Measurements from ENCODE around the gene ST3GAL3. TPM values are rescaled to one million over a fixed set of nuclear protein-coding genes. Genes with fewer than 3 reads are reported as not detected.
"Not testable (repeated sequence)": the region's sequence is repeated elsewhere in the genome, so short reads cannot be mapped to it uniquely, and the experiment has no call there.

ST3GAL3 gene
- polyA plus RNA-seq, 10 donors, result 24.3 to 40.5 (median 32.2) TPM

DNA sequence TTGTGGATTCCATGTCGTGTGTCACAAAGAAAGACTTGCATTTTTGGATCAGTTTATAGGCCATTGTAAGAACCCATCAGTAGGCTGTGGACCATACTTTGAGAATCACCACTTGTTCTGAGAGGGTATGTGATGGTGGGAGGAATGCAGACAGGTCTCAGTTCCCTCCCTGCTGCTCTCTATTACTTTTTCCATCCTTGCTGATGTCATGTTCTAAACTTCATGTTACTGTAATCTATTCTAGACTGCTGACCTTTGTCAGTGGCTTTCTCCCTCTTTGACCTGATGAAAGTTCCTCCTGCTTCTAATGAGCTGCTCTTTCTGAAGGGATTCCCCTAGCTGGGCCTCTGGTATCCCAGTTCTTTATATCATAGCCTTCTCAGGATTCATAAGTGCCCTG, 46.1 kb downstream of the ST3GAL3 start:
- DNase-seq, result no peak

DNA sequence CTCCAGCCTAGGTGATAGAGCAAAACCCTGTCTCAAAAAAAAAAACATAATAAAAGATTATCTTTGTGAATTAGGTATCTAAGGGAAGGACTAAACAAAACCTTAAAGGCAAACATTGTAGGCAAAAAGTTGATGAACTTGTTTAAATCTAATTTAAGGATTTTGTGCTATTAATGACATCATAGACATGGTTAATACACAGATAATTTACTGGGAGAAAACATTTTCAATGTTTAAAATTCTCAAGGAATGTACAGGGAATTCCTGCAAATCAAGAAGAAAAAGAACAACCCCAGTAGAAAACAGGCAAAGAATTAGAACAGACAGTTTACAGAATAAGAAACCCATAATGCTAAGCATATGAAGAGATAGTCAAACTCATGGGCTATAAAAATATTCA, 47.6 kb downstream of the ST3GAL3 start:
- no peak for DNase-seq

DNA sequence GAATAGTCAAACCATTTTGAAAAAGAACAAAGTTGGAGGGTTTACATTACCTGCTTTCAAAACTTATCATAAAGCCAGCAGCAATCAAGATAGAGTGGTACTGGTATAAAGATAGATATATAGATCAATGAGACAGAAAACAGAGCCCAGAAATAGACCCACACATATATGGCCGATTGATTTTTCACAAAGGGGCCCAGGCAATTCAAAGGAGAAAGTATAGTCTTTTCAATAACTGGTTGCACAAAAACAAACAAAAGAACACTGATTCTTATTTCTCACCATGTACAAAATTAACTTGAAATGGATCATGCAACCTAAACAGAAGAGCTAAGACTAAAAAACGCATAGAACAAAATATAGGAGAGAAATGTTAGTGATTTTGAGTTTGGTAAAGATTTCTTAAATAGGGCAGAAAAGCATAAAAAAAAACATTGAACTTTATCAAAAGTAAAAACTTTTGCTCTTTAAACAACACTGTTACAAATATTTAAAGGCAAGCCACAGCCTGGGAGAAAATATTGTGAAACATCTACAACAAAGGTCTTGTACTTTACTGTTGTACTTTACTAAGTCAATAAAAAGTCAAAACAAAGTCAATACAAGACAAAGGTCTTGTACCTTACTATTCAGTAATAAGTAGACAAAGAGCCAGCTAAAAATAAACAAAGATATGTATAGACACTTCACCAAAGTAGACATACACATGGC, 50.2 kb downstream of the ST3GAL3 start:
- no peak for DNase-seq

- no peak for DNase-seq
These were observed 53.5 kb downstream of the ST3GAL3 start for GRCh38 chr1:43760745-43761317.

DNA sequence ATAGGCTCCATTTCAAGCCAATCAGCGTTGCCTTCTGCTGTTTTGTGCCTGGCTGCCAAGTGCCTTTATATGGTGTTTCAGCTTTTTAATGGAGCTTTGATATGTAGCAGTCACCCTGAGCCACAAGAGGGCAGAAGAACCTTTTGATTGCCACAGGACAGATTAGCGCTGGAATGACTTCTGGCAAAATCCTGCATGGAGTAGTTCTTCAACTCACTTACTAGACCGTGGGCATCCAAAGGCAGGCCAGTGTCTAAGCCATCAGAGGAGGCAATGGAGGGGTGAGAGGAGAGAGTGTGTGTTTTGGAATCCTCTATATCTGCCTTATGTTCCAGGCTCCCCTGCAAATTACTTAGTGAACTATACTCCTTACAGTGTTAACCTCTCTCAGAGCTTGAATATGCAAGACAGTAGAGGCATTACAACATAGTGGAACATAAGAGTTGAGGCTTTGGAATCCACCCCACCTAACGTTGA, 56.2 kb downstream of the ST3GAL3 start:
- DNase-seq, result peak; percentile 86 to 91 (median 86)

DNA sequence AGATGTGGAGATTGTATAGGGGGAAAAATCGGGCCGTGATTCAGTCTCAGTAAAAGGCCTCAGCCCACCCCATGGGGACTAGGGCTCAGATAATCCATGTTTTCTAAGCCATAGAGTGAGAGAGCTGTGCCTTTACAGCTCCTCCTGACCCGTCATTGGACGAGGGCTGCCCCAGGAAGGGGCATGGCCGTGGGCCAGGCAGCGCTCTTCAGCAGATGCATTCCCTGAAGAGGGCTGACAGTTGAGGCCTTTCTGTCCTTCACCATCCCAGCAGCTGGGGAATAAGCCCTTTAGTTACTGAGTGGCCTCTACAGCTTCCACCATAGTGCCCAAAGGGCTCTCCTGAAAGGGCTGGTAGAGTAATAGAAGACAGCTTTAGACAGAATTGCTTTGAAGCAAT, 57.2 kb downstream of the ST3GAL3 start:
- DNase-seq, result peak in 2 of 3 donors; percentile 23 to 25

DNA sequence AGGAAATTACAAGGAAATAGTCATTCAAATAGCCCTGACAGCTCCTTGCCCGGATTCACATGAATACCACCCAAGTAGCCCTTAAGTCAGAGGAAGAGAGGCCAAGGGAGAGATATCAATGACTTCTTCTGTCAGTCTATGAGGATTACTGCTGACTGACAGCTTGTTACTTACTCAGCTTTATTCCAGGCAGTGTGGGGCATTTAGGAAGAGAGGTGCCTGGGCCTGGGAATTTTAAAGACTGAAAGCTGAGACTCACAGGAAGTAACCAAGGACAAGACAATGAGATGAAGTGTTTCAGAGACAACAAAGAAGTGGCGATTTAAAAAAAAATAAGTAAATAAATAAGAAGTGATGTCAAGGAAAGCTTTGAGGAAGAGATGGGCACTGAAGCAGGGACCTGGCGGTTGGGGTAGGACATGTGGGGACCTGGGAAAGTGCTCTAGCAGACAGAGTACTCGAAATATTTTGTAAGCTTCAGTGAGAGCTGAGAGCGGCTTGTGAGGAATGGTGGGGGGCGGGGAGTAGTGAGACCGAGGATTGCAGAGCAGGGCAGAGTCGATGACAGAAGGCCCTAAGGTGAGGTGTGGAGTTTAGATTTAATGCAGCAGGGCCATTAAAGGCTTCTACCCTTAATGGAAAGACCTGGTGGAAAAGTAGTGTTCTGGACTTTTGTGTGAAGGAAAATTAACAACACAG, 58.9 kb downstream of the ST3GAL3 start:
- DNase-seq, result peak in 1 of 3 donors; percentile 12

DNA sequence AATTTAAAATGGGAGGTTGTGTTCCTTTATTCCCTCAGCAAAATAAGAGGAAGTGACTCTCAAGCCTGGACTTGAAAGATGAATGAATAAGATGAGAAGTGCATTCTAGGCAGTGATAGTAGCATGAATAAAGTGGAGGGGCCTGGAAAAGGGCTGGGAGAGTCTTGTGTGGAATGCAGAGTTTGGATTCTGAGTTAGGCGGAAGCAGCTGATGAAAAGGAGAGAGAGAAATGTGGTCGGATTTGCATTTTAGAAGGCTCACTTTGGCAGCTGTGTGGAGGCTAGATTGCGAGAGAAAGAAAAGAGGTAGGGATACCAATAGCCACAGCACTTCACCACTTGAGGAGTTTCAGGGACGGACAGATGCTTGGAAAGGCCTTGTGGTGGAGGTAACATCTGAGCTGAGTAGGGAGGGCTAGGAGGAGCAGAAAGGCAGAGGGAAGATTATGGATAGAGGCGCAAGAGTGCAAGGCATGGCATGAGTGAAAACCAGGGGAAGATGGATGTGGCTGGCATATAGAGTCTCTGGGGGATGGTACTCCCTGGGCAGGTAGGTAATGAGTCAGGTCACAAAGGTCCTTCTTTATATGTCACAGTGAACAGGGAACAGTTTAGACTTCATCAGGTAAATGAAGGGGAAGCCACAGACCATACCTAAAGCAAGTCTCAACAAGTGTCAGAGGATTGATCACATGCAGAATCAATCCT, 59.6 kb downstream of the ST3GAL3 start:
- DNase-seq, result no peak

- DNase-seq, result no peak
These were observed 60.8 kb downstream of the ST3GAL3 start for GRCh38 chr1:43768168-43768567.

- no peak for DNase-seq
These were observed 62.1 kb downstream of the ST3GAL3 start for GRCh38 chr1:43769350-43769908.

DNA sequence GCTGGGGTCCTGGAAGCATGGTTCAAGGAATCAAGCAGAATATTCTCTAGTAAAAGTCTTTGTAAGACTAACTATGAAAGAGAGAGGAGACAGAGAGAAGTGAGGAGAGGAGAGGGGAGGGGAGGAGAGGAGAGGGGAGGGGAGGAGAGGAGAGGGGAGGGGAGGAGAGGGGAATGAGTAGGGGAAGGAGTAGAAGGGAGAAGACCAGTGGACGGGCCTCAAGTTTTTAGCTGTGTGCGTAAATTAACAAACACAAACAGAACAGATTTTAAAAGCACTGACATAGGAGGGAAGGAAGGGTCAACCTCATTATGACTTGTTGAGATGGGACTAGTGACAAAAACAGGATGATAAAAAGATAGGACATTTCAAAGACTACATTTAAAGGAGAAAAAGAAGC, 62.8 kb downstream of the ST3GAL3 start:
- no peak for DNase-seq

GRCh38 chr1:43772978-43773377, 65.6 kb downstream of the ST3GAL3 start:
- DNase-seq, result no peak

DNA sequence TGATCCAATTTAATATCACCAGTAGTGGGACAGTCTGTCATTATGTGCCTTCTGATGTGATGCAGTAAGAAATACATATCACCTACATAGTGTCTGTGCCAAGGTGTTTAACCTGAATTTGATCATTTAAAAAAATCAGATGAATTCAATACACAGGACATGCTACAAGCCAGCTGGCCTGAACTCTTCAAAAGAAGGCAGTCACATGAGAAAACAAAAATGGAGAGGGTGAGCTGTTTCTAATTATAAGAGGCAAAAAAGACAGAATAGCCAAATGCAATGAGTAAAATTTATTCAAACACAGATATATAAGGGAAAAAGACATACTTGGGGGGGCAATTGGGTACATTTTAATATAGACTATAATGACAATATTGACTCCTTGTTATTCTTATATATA, 66.5 kb downstream of the ST3GAL3 start:
- DNase-seq, result no peak

GRCh38 chr1:43774359-43774758, 67.0 kb downstream of the ST3GAL3 start:
- DNase-seq, result no peak

GRCh38 chr1:43776043-43776761, 68.9 kb downstream of the ST3GAL3 start:
- peak in 1 of 3 donors; percentile 50 for DNase-seq

DNA sequence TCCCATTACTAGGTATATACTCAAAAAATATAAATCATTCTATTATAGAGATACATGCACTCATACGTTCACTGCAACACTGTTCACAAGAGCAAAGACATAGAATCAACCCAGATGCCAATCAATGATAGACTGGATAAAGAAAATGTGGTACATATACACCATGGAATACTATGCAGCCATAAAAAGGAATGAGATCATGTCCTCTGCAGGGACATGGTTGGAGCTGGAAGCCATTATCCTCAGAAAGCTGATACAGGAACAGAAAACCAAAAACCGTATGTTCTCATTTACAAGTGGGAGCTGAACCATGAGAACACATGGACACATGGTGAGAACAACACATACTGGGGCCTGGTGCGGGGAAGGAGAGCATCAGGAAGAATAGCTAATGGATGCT, 70.6 kb downstream of the ST3GAL3 start:
- not testable (repeated sequence) for DNase-seq

GRCh38 chr1:43779266-43779665, 71.9 kb downstream of the ST3GAL3 start:
- DNase-seq, result no peak

- DNase-seq, result no peak
These were observed 72.6 kb downstream of the ST3GAL3 start for GRCh38 chr1:43779805-43780403.

- peak in 1 of 3 donors; percentile 52 for DNase-seq
These were observed 74.2 kb downstream of the ST3GAL3 start for GRCh38 chr1:43781574-43781973.

- DNase-seq, result no peak
These were observed 75.8 kb downstream of the ST3GAL3 start for GRCh38 chr1:43783096-43783670.

Measured in muscle of back (tissue), 11 donors.